ENCODE measurements around the gene HJV. TPM values are rescaled to one million over a fixed set of nuclear protein-coding genes. Genes with fewer than 3 reads are reported as not detected.

The HJV gene
- total and polyA plus RNA-seq, 2 of the 8 experiments (the other 6 are each of a cell fraction or from before 2014, with no cell fraction given) = 0.32 to 0.70 TPM

DNA sequence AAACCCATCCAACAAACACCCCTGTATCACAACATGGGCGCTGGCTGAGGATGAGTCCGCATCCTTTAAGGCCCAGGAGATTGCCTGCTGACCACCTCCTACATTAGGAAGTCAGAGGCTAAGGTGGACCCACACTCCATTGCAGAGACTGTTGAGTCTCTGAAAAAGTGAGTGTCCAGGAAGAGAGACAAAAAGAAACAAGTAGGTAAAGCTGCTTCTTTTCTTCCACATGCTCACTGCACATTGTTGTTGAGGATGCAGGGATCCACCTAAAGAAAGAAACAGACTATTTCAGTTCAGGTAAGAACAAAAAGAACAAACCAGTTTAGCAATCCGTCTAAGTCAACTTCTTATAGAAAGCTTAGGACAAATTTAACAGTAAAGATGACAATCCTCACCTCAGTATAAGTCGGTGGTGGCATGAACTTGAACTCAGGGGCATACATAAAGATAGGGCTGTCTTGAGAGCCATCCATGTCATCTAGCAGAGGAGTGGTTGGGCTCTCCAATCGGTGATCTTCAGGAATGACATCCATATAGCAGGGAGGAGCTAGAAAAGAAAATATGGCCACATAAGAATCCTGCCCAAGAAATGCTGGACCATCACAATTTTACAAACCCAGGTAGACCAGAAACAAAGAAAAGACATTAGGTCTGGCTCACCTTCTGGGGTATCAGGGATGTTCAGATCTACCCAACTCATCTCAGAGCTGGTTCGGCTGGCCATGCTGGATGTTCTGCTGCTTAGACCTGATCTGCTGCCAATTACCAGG lies 27.7 kb downstream of the HJV start:
- Histone ChIP-seq H2BK5ac (ENCODE audit: low read depth, low read length) (no peak overlapping the region), H3K23ac (ENCODE audit: insufficient read length) (no peak overlapping the region), H4K8ac (ENCODE audit: extremely low read depth, insufficient read depth, low read length) (no peak overlapping the region), H2BK20ac (ENCODE audit: low read length) (no peak overlapping the region), H3K9me3 (ENCODE audit: insufficient read depth in 2 of 2, low read depth in 1 of 2, low read length in 1 of 2) (no peaks in the 10 kb centered on the region), H3K14ac (ENCODE audit: insufficient read length) (no peak overlapping the region), H3K4me1 (replicated peaks in 1 of 4; ENCODE audit: control insufficient read depth in 3 of 4, insufficient read depth in 4 of 4, low read length in 3 of 4) (peaks cover 2 to 8% (median 5%) of the 10 kb centered on the region in 4 experiments; a peak in 4 of 7 replicates), H3K9ac (replicated peaks in 1 of 4; ENCODE audit: extremely low read depth in 1 of 4, low read depth in 3 of 4, low read length in 3 of 4) (no peak overlapping the region; a peak in 1 of 7 replicates), H3K56ac (replicated peaks; ENCODE audit: insufficient read length, low read depth, low read length) (no peak overlapping the region), H4K5ac (ENCODE audit: insufficient read length, low read depth, low read length) (no peak overlapping the region), H3K23me2 (ENCODE audit: low read depth, low read length) (peaks cover 9% of the 10 kb centered on the region), H2BK120ac (replicated peaks; ENCODE audit: low read depth, low read length) (no peak overlapping the region), H2AK5ac (ENCODE audit: low read depth, low read length) (no peak overlapping the region), H3K27ac (ENCODE audit: low read depth, low read length) (no peak overlapping the region), H3K27me3 (replicated peaks in 1 of 4; ENCODE audit: control insufficient read depth in 3 of 4, extremely low read depth in 1 of 4, insufficient read depth in 3 of 4, low read length in 3 of 4) (no peaks in the 10 kb centered on the region), H3K18ac (ENCODE audit: extremely low read depth, low read length) (no peak overlapping the region), H3K4me2 (ENCODE audit: insufficient read depth in 1 of 2, low read depth in 2 of 2, low read length in 2 of 2) (peak overlapping the region; percentile 83 to 96), H2AFZ (ENCODE audit: low read length) (no peak overlapping the region), H3K36me3 (ENCODE audit: control insufficient read depth in 2 of 4, insufficient read depth in 4 of 4, low read length in 3 of 4) (peaks cover 17 to 35% (median 25%) of the 10 kb centered on the region in 4 experiments), H3K4me3 (ENCODE audit: extremely low read depth in 1 of 4, insufficient read depth in 2 of 4, low read depth in 3 of 4, low read length in 4 of 4) (peak overlapping the region; percentile 89 to 96 (median 93); a peak in 6 of 8 replicates), H2BK15ac (ENCODE audit: low read length) (no peak overlapping the region), H3K79me1 (ENCODE audit: low read depth, low read length) (peaks cover 6% of the 10 kb centered on the region; the same call in 1 of the 2 replicates), H4K20me1 (replicated peaks in 1 of 2; ENCODE audit: control insufficient read depth in 1 of 2, insufficient read depth in 2 of 2, low read length in 2 of 2) (peaks cover 0 to 2% of the 10 kb centered on the region in 2 experiments), H3K79me2 (ENCODE audit: control insufficient read depth in 1 of 2, insufficient read depth in 2 of 2, low read length in 2 of 2) (peaks cover 4 to 27% of the 10 kb centered on the region in 2 experiments; a peak in 3 of 4 replicates), H3K4ac (replicated peaks; ENCODE audit: insufficient read length, low read depth, low read length) (no peak overlapping the region), H4K91ac (replicated peaks; ENCODE audit: insufficient read length, low read length) (no peak overlapping the region), H2BK12ac (ENCODE audit: low read depth, low read length) (no peak overlapping the region)
- no peak for FAIRE-seq
- WGBS, 2 experiments (ENCODE audit: extremely low coverage in 1 of 2, insufficient coverage in 1 of 2, insufficient read length in 1 of 2, insufficient replicate concordance in 2 of 2, low coverage in 1 of 2, low lambda C conversion rate in 2 of 2, missing lambda C conversion rate in 1 of 2) = 83% methylated on average over 6 of the region's 6 CpGs; no CpG with 5 or more reads in 1 of the 2 experiments
- ChIA-PET CTCF (ENCODE audit: partially characterized antibody) (interaction anchor here (0.9 to 12.6 kb wide), 4 partner anchors 10 to 15 kb away, joined by 3 to 93 read pairs (median 4); no protein-coding TSS in a partner anchor), POLR2A (ENCODE audit: partially characterized antibody) (interaction anchor here (0.8 to 13.4 kb wide), 8 partner anchors 11 to 137 kb away, joined by 3 to 218 read pairs (median 6); partner anchors contain the start of gene HJV)
- no peak for DNase-seq (ENCODE audit: low read depth in 1 of 2, low spot score in 2 of 2)
- TF ChIP-seq TCF12 (IDR thresholded peaks at IDR 0.05; ENCODE audit: low read depth, low read length) (no peak), SP1 (IDR thresholded peaks at IDR 0.05; ENCODE audit: low read depth, low read length) (no peak), FOSL1 (IDR thresholded peaks at IDR 0.05; ENCODE audit: insufficient read depth, low read depth, low read length) (no peak), RAD21 (IDR thresholded peaks at IDR 0.05 in 1 of 2, conservative IDR thresholded peaks at IDR 0.05 in 1 of 2; ENCODE audit: low read depth in 2 of 2, low read length in 2 of 2) (no peak)
- TF ChIP-seq, protein P1, sequence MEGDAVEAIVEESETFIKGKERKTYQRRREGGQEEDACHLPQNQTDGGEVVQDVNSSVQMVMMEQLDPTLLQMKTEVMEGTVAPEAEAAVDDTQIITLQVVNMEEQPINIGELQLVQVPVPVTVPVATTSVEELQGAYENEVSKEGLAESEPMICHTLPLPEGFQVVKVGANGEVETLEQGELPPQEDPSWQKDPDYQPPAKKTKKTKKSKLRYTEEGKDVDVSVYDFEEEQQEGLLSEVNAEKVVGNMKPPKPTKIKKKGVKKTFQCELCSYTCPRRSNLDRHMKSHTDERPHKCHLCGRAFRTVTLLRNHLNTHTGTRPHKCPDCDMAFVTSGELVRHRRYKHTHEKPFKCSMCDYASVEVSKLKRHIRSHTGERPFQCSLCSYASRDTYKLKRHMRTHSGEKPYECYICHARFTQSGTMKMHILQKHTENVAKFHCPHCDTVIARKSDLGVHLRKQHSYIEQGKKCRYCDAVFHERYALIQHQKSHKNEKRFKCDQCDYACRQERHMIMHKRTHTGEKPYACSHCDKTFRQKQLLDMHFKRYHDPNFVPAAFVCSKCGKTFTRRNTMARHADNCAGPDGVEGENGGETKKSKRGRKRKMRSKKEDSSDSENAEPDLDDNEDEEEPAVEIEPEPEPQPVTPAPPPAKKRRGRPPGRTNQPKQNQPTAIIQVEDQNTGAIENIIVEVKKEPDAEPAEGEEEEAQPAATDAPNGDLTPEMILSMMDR (IDR thresholded peaks at IDR 0.05; ENCODE audit: control extremely low read depth in 1 of 3, insufficient read depth in 1 of 3, low read depth in 1 of 3, low read length in 3 of 3) = no peak
- TF ChIP-seq, protein P2, sequence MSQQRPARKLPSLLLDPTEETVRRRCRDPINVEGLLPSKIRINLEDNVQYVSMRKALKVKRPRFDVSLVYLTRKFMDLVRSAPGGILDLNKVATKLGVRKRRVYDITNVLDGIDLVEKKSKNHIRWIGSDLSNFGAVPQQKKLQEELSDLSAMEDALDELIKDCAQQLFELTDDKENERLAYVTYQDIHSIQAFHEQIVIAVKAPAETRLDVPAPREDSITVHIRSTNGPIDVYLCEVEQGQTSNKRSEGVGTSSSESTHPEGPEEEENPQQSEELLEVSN (IDR thresholded peaks at IDR 0.05) = no peak
